Type B pancreatic cell (in vitro differentiated cells): ENCODE results near the gene C1orf87. TPM values are rescaled to one million over a fixed set of nuclear protein-coding genes. Genes with fewer than 3 reads are reported as not detected.

Source experiments
- DNase-seq: peaks from one replicate; pipeline ENCODE4 v3.0.0; 2021; ENCODE audit warnings: mixed read lengths; ENCODE audit not compliant: unreplicated experiment; ENCODE audit errors: extremely low spot score
- H3K27ac Mint-ChIP-seq: 2 replicates; pipeline ENCODE4 v1.8.0; 2021; ENCODE audit warnings: mild to moderate bottlenecking, mixed read lengths
- H3K27me3 Mint-ChIP-seq: 2 replicates; pipeline ENCODE4 v1.8.0; 2021; ENCODE audit warnings: mixed read lengths
- H3K36me3 Mint-ChIP-seq: 2 replicates; pipeline ENCODE4 v1.8.0; 2021; ENCODE audit warnings: mixed read lengths
- H3K4me1 Mint-ChIP-seq: one replicate; pipeline ENCODE4 v1.8.0; 2021; ENCODE audit warnings: mixed read lengths; ENCODE audit not compliant: unreplicated experiment
- H3K4me3 Mint-ChIP-seq: 2 replicates; pipeline ENCODE4 v1.8.0; 2021; ENCODE audit warnings: mild to moderate bottlenecking, mixed read lengths
- H3K9me3 Mint-ChIP-seq: 2 replicates; pipeline ENCODE4 v1.8.0; 2021; ENCODE audit warnings: mixed read lengths
- CTCF ChIP-seq: fragments of 200-600 bp; sonication (generic); conservative IDR thresholded peaks from 2 replicates; pipeline ENCODE4 v1.5.0; 2021; ENCODE audit warnings: antibody characterized with exemption, mild to moderate bottlenecking
- total RNA-seq: library from RNA; stranded (reverse); gene quantifications from 2 replicates; pipeline ENCODE4 v1.2.1, GENCODE V29; 2021; ENCODE audit warnings: low replicate concordance

C1orf87 gene
- total RNA-seq, 1 donor from 2014 or later: not detected

GRCh38 chr1:60063561-60063960 lies 10.0 kb downstream of the C1orf87 start:
- TF ChIP-seq CTCF: no peak
- H3K4me3 Mint-ChIP-seq: no peak overlapping the region
- H3K4me1 Mint-ChIP-seq: peaks cover 7% of the 10 kb centered on the region
- H3K36me3 Mint-ChIP-seq: no peaks in the 10 kb centered on the region
- H3K9me3 Mint-ChIP-seq: no peaks in the 10 kb centered on the region
- no peaks in the 10 kb centered on the region for H3K27me3 Mint-ChIP-seq
- DNase-seq: no peak
- no peak overlapping the region for H3K27ac Mint-ChIP-seq

- Mint-ChIP-seq H3K36me3 (no peaks in the 10 kb centered on the region), H3K9me3 (no peaks in the 10 kb centered on the region), H3K27ac (no peak overlapping the region), H3K4me3 (no peak overlapping the region), H3K27me3 (no peaks in the 10 kb centered on the region), H3K4me1 (no peaks in the 10 kb centered on the region)
- no peak for TF ChIP-seq CTCF
- no peak for DNase-seq
These were observed 14.1 kb downstream of the C1orf87 start for GRCh38 chr1:60059468-60059867.

GRCh38 chr1:60055336-60055735 lies 18.2 kb downstream of the C1orf87 start:
- no peak overlapping the region for H3K4me3 Mint-ChIP-seq
- no peaks in the 10 kb centered on the region for H3K27me3 Mint-ChIP-seq
- no peaks in the 10 kb centered on the region for H3K36me3 Mint-ChIP-seq

GRCh38 chr1:60054374-60054773 lies 19.2 kb downstream of the C1orf87 start:
- Mint-ChIP-seq H3K27ac (no peak overlapping the region), H3K27me3 (no peaks in the 10 kb centered on the region), H3K4me3 (no peak overlapping the region), H3K4me1 (no peaks in the 10 kb centered on the region), H3K9me3 (peaks cover 5% of the 10 kb centered on the region), H3K36me3 (no peaks in the 10 kb centered on the region)
- DNase-seq: no peak
- no peak for TF ChIP-seq CTCF

More at GRCh38 chr1:60055336-60055735, 18.2 kb downstream of the C1orf87 start:
- no peak for TF ChIP-seq CTCF
- DNase-seq: no peak
- Mint-ChIP-seq H3K9me3 (peaks cover 5% of the 10 kb centered on the region), H3K4me1 (no peaks in the 10 kb centered on the region), H3K27ac (no peak overlapping the region)

GRCh38 chr1:60052601-60053000 lies 21.0 kb downstream of the C1orf87 start:
- H3K27ac Mint-ChIP-seq: no peak overlapping the region
- no peak for TF ChIP-seq CTCF

GRCh38 chr1:60051191-60051590 lies 22.4 kb downstream of the C1orf87 start:
- H3K27me3 Mint-ChIP-seq: no peaks in the 10 kb centered on the region
- no peaks in the 10 kb centered on the region for H3K4me1 Mint-ChIP-seq
- no peak overlapping the region for H3K4me3 Mint-ChIP-seq
- H3K27ac Mint-ChIP-seq: no peak overlapping the region
- peaks cover 5% of the 10 kb centered on the region for H3K9me3 Mint-ChIP-seq
- no peaks in the 10 kb centered on the region for H3K36me3 Mint-ChIP-seq
- TF ChIP-seq CTCF: no peak
- no peak for DNase-seq

More at GRCh38 chr1:60052601-60053000, 21.0 kb downstream of the C1orf87 start:
- Mint-ChIP-seq H3K36me3 (no peaks in the 10 kb centered on the region), H3K4me1 (no peaks in the 10 kb centered on the region), H3K27me3 (no peaks in the 10 kb centered on the region), H3K4me3 (no peak overlapping the region), H3K9me3 (peaks cover 5% of the 10 kb centered on the region)
- DNase-seq: no peak
